ENCODE data around the gene ADCY6. TPM values are rescaled to one million over a fixed set of nuclear protein-coding genes. Genes with fewer than 3 reads are reported as not detected.

The ADCY6 gene
- polyA plus RNA-seq, 1 donor (not counting 4 experiments of a cell fraction or from before 2014, with no cell fraction given): 13.2 TPM

DNA sequence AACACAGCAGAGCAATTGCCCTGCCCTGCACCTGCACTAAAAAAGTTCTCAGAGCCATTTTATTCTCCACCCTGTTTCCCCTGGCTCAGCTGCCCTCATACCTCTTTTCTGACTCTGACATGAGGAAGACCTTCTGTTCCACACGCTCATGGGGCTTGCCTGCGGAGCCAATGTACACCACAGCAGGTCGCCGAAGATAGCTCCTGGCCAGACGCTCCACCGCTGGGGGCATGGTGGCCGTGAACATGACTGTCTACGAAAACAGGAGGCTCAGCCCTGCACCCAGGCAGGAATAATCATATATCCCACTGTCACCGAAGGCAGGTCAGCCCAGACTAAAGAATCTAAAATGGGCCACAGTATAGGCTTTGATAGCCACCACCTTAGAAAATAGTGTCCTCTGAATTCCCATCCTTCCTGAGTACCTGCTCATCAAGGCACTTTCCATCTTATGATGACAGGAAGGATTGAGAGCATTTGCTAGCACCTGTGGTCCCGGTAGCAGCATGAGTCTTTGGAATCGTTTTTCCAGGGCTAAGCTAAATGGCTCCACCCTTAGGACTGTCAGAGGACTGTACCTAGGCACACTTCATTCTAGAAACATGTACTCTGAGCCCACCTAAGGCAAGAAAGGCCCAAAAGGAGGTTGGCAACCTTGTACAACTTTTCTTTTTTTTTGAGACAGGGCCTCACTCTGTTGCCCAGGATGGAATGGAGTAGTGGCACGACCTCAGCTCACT is 43.6 kb upstream of the ADCY6 start:
- no peak for FAIRE-seq
- Histone ChIP-seq H3K9ac (ENCODE audit: control insufficient read depth, extremely low read depth, insufficient read depth, low read length) (no peak overlapping the region), H3K4me2 (ENCODE audit: control insufficient read depth, extremely low read depth, insufficient read depth, low read depth, low read length) (no peak overlapping the region), H3K4me1 (ENCODE audit: control insufficient read depth, extremely low read depth, insufficient read depth, low read length) (no peaks in the 10 kb centered on the region), H3K4me3 (ENCODE audit: control insufficient read depth in 2 of 3, extremely low read depth in 1 of 3, insufficient read depth in 2 of 3, low read depth in 1 of 3, low read length in 3 of 3) (no peak overlapping the region), H3K9me3 (ENCODE audit: control insufficient read depth, low read depth, low read length) (no peaks in the 10 kb centered on the region), H3K9me1 (ENCODE audit: control insufficient read depth, extremely low read depth, insufficient read depth, low read length) (no peaks in the 10 kb centered on the region), H3K27ac (ENCODE audit: control insufficient read depth, insufficient read depth, low read length) (no peak overlapping the region), H3K79me2 (ENCODE audit: control insufficient read depth, insufficient read depth, low read length) (no peaks in the 10 kb centered on the region), H3K36me3 (ENCODE audit: control insufficient read depth in 2 of 2, extremely low read depth in 1 of 2, insufficient read depth in 2 of 2, low read length in 2 of 2) (peaks cover 50 to 69% of the 10 kb centered on the region in 2 experiments), H3K27me3 (ENCODE audit: control insufficient read depth, extremely low read depth, insufficient read depth, low read length) (no peaks in the 10 kb centered on the region), H4K20me1 (ENCODE audit: control insufficient read depth, extremely low read depth, insufficient read depth, low read length) (peaks cover 7% of the 10 kb centered on the region), H2AFZ (ENCODE audit: control insufficient read depth, low read length) (no peak overlapping the region)
- TF ChIP-seq, protein P1, sequence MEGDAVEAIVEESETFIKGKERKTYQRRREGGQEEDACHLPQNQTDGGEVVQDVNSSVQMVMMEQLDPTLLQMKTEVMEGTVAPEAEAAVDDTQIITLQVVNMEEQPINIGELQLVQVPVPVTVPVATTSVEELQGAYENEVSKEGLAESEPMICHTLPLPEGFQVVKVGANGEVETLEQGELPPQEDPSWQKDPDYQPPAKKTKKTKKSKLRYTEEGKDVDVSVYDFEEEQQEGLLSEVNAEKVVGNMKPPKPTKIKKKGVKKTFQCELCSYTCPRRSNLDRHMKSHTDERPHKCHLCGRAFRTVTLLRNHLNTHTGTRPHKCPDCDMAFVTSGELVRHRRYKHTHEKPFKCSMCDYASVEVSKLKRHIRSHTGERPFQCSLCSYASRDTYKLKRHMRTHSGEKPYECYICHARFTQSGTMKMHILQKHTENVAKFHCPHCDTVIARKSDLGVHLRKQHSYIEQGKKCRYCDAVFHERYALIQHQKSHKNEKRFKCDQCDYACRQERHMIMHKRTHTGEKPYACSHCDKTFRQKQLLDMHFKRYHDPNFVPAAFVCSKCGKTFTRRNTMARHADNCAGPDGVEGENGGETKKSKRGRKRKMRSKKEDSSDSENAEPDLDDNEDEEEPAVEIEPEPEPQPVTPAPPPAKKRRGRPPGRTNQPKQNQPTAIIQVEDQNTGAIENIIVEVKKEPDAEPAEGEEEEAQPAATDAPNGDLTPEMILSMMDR (optimal IDR thresholded peaks at IDR 0.05 in 1 of 3, IDR thresholded peaks at IDR 0.05 in 1 of 3, conservative IDR thresholded peaks at IDR 0.05 in 1 of 3; ENCODE audit: extremely low read depth in 1 of 3, insufficient read depth in 2 of 3, low read length in 3 of 3): no peak
- TF ChIP-seq EZH2 (IDR thresholded peaks at IDR 0.05; ENCODE audit: low read length): no peak
- DNase-seq (ENCODE audit: low read depth, low spot score): no peak
- dilution Hi-C loops (cut with MboI; ENCODE audit: extremely low pct_ligation_motif_present, low sequenced_read_pairs): no loop called here

DNA sequence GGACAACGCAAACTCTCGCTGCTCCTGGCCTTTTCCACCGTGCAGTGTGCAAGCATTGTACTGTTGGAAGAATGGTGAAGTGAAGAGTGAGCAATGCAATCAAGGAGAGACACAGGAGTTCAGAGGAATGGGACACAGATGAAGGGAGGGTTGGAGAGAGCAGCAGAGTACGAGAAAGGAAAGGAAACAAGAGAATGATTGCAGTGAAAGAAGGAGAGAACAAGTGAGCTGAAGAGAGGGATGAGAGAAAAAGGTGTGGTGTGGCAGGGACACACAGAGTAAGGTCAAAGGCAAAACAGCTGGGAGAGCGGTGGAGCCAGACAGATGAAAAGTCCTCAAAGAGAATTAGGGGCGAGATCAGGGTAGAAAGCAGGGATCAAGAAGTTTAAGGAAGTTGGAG is 42.4 kb upstream of the ADCY6 start:
- Histone ChIP-seq H3K79me2 (ENCODE audit: control insufficient read depth, insufficient read depth, low read length) (no peaks in the 10 kb centered on the region), H4K20me1 (ENCODE audit: control insufficient read depth, extremely low read depth, insufficient read depth, low read length) (peaks cover 7% of the 10 kb centered on the region), H3K4me1 (ENCODE audit: control insufficient read depth, extremely low read depth, insufficient read depth, low read length) (peaks cover 5% of the 10 kb centered on the region), H3K27ac (ENCODE audit: control insufficient read depth, insufficient read depth, low read length) (no peak overlapping the region), H3K36me3 (ENCODE audit: control insufficient read depth in 2 of 2, extremely low read depth in 1 of 2, insufficient read depth in 2 of 2, low read length in 2 of 2) (peaks cover 39 to 58% of the 10 kb centered on the region in 2 experiments), H3K9me1 (ENCODE audit: control insufficient read depth, extremely low read depth, insufficient read depth, low read length) (peaks cover 2% of the 10 kb centered on the region), H3K4me2 (ENCODE audit: control insufficient read depth, extremely low read depth, insufficient read depth, low read depth, low read length) (no peak overlapping the region), H3K27me3 (ENCODE audit: control insufficient read depth, extremely low read depth, insufficient read depth, low read length) (no peaks in the 10 kb centered on the region), H3K4me3 (ENCODE audit: control insufficient read depth in 2 of 3, extremely low read depth in 1 of 3, insufficient read depth in 2 of 3, low read depth in 1 of 3, low read length in 3 of 3) (no peak overlapping the region), H3K9me3 (ENCODE audit: control insufficient read depth, low read depth, low read length) (no peaks in the 10 kb centered on the region), H3K9ac (ENCODE audit: control insufficient read depth, extremely low read depth, insufficient read depth, low read length) (no peak overlapping the region), H2AFZ (ENCODE audit: control insufficient read depth, low read length) (no peak overlapping the region)
- no peak for TF ChIP-seq EZH2 (IDR thresholded peaks at IDR 0.05; ENCODE audit: low read length)
- TF ChIP-seq, protein P1 (optimal IDR thresholded peaks at IDR 0.05 in 1 of 3, IDR thresholded peaks at IDR 0.05 in 1 of 3, conservative IDR thresholded peaks at IDR 0.05 in 1 of 3; ENCODE audit: extremely low read depth in 1 of 3, insufficient read depth in 2 of 3, low read length in 3 of 3): no peak
- DNase-seq (ENCODE audit: low read depth, low spot score) (no peak), FAIRE-seq (no peak)
- dilution Hi-C loops (cut with MboI; ENCODE audit: extremely low pct_ligation_motif_present, low sequenced_read_pairs): no loop called here

All from keratinocyte (primary cell).